HEK293 (cell line): ENCODE data around the gene PLCL1.

ENCODE experiments used
- CTCF ChIA-PET: fragments of 350-600 bp; formaldehyde crosslinking; extraction: SDS; loops from one replicate; lab custom pipeline; 2021; ENCODE audit warnings: antibody characterized with exemption; lab: Yijun Ruan, JAX
- POLR2A ChIA-PET: fragments of 300-600 bp; formaldehyde crosslinking; extraction: SDS; loops from one replicate; lab custom pipeline; 2020; ENCODE audit warnings: antibody characterized with exemption, inconsistent platforms; lab: Yijun Ruan, JAX
- H3K27ac ChIP-seq: fragments of 200-500 bp; sonication (Bioruptor generic); 2 replicates; pipeline ENCODE4 v1.5.1; 2014; ENCODE audit warnings: low read depth, low read length, control low read depth, inconsistent platforms; ENCODE audit errors: extremely low read depth
- H3K36me3 ChIP-seq, 2 experiments: fragments of 200-500 bp in 1 of 2; sonication (Bioruptor generic) in 1 of 2; 1 replicate in 1 of 2; 2 replicates in 1 of 2; pipeline ENCODE4 v1.5.1; 2014 to 2017; ENCODE audit warnings: inconsistent platforms in 2 of 2, low read length in 2 of 2; ENCODE audit not compliant: control insufficient read depth in 2 of 2, insufficient read depth in 1 of 2
- H3K4me1 ChIP-seq: fragments of 200-500 bp; sonication (Bioruptor generic); 2 replicates; pipeline ENCODE4 v1.5.1; 2014; ENCODE audit warnings: mild to moderate bottlenecking, low read length, inconsistent platforms; ENCODE audit not compliant: control insufficient read depth, insufficient read depth
- H3K4me3 ChIP-seq: 2 replicates; pipeline ENCODE4 v1.5.1; 2011; ENCODE audit warnings: low read depth, mild to moderate bottlenecking, control low read depth, low read length, moderate library complexity
- H3K9me3 ChIP-seq: fragments of 200-500 bp; sonication (Bioruptor generic); 2 replicates; pipeline ENCODE4 v1.5.1; 2014; ENCODE audit warnings: low read depth, low read length, inconsistent platforms; ENCODE audit not compliant: control insufficient read depth, insufficient read depth
- BCL11B ChIP-seq: fragments of 450-650 bp; formaldehyde crosslinking; IDR thresholded peaks from 2 replicates; pipeline ENCODE4 v1.5.1; 2016; ENCODE audit warnings: low read depth, missing biosample characterization, missing genetic modification characterization
- GLI2 ChIP-seq: fragments of 450-650 bp; formaldehyde crosslinking; IDR thresholded peaks from 2 replicates; pipeline ENCODE4; 2017; ENCODE audit warnings: missing biosample characterization, missing genetic modification characterization, low read depth, borderline replicate concordance
- OVOL3 ChIP-seq: fragments of 450-650 bp; formaldehyde crosslinking; IDR thresholded peaks from 2 replicates; pipeline ENCODE4 v1.5.1; 2016; ENCODE audit warnings: missing biosample characterization, missing genetic modification characterization
- RBAK ChIP-seq: fragments of 450-650 bp; formaldehyde crosslinking; IDR thresholded peaks from 2 replicates; pipeline ENCODE4 v1.5.1; 2016; ENCODE audit warnings: missing biosample characterization, missing genetic modification characterization
- SETDB1 ChIP-seq: IDR thresholded peaks from one replicate; pipeline ENCODE4 v1.6.1; 2017; ENCODE audit warnings: mild to moderate bottlenecking, low read length, moderate library complexity, mixed read lengths; ENCODE audit not compliant: insufficient read length
- SP7 ChIP-seq: fragments of 450-650 bp; formaldehyde crosslinking; IDR thresholded peaks from 2 replicates; pipeline ENCODE4 v1.5.1; 2016; ENCODE audit warnings: missing biosample characterization, missing genetic modification characterization
- WT1 ChIP-seq: fragments of 450-650 bp; formaldehyde crosslinking; IDR thresholded peaks from 2 replicates; pipeline ENCODE4 v1.5.1; 2016; ENCODE audit warnings: missing biosample characterization, missing genetic modification characterization
- ZBTB17 ChIP-seq: fragments of 450-650 bp; formaldehyde crosslinking; IDR thresholded peaks from 2 replicates; pipeline ENCODE4 v1.5.1; 2016; ENCODE audit warnings: missing biosample characterization, missing genetic modification characterization
- ZBTB20 ChIP-seq: fragments of 450-650 bp; formaldehyde crosslinking; IDR thresholded peaks from 2 replicates; pipeline ENCODE4 v1.5.1; 2016; ENCODE audit warnings: missing biosample characterization, missing genetic modification characterization
- ZNF214 ChIP-seq: fragments of 450-650 bp; formaldehyde crosslinking; IDR thresholded peaks from 2 replicates; pipeline ENCODE4 v1.5.1; 2017; ENCODE audit warnings: missing biosample characterization, mild to moderate bottlenecking, missing genetic modification characterization, borderline replicate concordance
- ZNF248 ChIP-seq: fragments of 450-650 bp; formaldehyde crosslinking; IDR thresholded peaks from 2 replicates; pipeline ENCODE4 v1.5.1; 2017; ENCODE audit warnings: missing biosample characterization, missing genetic modification characterization
- ZNF571 ChIP-seq: fragments of 450-650 bp; formaldehyde crosslinking; IDR thresholded peaks from 2 replicates; pipeline ENCODE4 v1.5.0; 2017; ENCODE audit warnings: missing biosample characterization, missing genetic modification characterization
- ZNF707 ChIP-seq: fragments of 450-650 bp; formaldehyde crosslinking; IDR thresholded peaks from 2 replicates; pipeline ENCODE4 v1.5.1; 2016; ENCODE audit warnings: missing biosample characterization, missing genetic modification characterization
- TF ChIP-seq, protein P1 (sequence below): fragments of 450-650 bp; formaldehyde crosslinking; IDR thresholded peaks from 2 replicates; pipeline ENCODE4; 2016; ENCODE audit warnings: missing biosample characterization, missing genetic modification characterization
- TF ChIP-seq, protein P2 (sequence below): fragments of 450-650 bp; formaldehyde crosslinking; IDR thresholded peaks from 2 replicates; pipeline ENCODE4 v1.5.1; 2017; ENCODE audit warnings: missing biosample characterization, missing genetic modification characterization
- TF ChIP-seq, protein P3 (sequence below): fragments of 450-650 bp; formaldehyde crosslinking; IDR thresholded peaks from 2 replicates; pipeline ENCODE4 v1.5.1; 2016; ENCODE audit warnings: missing biosample characterization, missing genetic modification characterization, low read depth

PLCL1 gene

DNA sequence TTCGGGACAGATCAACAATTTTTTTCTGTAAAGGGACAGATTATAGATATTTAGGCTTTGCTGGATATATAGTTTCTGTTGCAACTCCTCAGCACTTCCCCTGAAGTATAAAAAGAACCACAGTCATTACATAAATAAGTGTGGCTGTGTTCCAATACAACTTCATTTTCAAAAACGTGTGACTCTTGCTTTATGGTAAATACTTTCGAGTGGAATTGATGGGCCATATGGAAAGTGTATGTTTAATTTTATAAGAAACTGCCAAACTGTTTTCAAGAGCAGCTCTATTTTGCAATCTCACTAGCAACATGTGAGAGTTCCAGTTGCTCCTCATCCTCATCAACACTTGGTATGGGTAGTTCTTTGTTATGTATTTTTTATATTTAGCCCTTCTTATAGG lies 370.9 kb downstream of the PLCL1 start:
- Histone ChIP-seq H3K9me3 (no peaks in the 10 kb centered on the region), H3K36me3 (no peaks in the 10 kb centered on the region), H3K27ac (no peak overlapping the region), H3K4me3 (no peak overlapping the region), H3K4me1 (no peaks in the 10 kb centered on the region)
- CTCF ChIA-PET: no interaction called here
- TF ChIP-seq, protein P1, sequence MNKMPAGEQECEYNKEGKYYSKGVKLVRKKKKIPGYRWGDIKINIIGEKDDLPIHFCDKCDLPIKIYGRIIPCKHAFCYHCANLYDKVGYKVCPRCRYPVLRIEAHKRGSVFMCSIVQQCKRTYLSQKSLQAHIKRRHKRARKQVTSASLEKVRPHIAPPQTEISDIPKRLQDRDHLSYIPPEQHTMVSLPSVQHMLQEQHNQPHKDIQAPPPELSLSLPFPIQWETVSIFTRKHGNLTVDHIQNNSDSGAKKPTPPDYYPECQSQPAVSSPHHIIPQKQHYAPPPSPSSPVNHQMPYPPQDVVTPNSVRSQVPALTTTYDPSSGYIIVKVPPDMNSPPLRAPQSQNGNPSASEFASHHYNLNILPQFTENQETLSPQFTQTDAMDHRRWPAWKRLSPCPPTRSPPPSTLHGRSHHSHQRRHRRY (tag by site-specific recombination): no peak
- TF ChIP-seq ZBTB17 (no peak), ZNF707 (tag by site-specific recombination) (no peak), OVOL3 (tag by site-specific recombination) (no peak), GLI2 (tag by site-specific recombination) (no peak), ZNF248 (no peak), ZBTB20 (tag by site-specific recombination) (no peak), BCL11B (tag by site-specific recombination) (no peak), ZNF214 (tag by site-specific recombination) (no peak), ZNF571 (tag by site-specific recombination) (no peak), SP7 (tag by site-specific recombination) (no peak)
- POLR2A ChIA-PET: no interaction called here

DNA sequence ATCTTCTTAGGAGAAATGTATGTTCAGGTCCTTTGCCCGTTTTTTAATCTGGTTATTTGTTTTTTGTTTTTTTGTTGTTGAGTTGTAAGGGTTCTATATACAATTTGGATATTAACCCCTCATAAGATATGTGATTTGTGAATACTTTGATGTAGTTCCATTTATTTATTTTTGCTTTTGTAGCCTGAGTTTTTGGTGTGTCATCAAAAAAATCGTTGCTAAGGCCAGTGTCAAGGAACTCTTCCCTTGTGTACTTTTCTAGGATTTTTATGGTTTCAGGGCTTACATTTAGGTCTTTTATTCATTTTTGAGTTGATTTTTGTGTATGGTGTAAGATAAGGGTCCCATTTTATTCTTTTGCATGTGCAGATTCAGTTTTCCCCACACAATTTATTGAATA lies 372.6 kb downstream of the PLCL1 start:
- Histone ChIP-seq H3K4me3 (no peak overlapping the region), H3K27ac (no peak overlapping the region), H3K4me1 (no peaks in the 10 kb centered on the region), H3K9me3 (no peaks in the 10 kb centered on the region), H3K36me3 (no peaks in the 10 kb centered on the region)
- TF ChIP-seq, protein P2, sequence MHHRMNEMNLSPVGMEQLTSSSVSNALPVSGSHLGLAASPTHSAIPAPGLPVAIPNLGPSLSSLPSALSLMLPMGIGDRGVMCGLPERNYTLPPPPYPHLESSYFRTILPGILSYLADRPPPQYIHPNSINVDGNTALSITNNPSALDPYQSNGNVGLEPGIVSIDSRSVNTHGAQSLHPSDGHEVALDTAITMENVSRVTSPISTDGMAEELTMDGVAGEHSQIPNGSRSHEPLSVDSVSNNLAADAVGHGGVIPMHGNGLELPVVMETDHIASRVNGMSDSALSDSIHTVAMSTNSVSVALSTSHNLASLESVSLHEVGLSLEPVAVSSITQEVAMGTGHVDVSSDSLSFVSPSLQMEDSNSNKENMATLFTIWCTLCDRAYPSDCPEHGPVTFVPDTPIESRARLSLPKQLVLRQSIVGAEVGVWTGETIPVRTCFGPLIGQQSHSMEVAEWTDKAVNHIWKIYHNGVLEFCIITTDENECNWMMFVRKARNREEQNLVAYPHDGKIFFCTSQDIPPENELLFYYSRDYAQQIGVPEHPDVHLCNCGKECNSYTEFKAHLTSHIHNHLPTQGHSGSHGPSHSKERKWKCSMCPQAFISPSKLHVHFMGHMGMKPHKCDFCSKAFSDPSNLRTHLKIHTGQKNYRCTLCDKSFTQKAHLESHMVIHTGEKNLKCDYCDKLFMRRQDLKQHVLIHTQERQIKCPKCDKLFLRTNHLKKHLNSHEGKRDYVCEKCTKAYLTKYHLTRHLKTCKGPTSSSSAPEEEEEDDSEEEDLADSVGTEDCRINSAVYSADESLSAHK (tag by site-specific recombination): no peak
- TF ChIP-seq WT1 (no peak), RBAK (tag by site-specific recombination) (no peak), OVOL3 (tag by site-specific recombination) (no peak)
- TF ChIP-seq, protein P3, sequence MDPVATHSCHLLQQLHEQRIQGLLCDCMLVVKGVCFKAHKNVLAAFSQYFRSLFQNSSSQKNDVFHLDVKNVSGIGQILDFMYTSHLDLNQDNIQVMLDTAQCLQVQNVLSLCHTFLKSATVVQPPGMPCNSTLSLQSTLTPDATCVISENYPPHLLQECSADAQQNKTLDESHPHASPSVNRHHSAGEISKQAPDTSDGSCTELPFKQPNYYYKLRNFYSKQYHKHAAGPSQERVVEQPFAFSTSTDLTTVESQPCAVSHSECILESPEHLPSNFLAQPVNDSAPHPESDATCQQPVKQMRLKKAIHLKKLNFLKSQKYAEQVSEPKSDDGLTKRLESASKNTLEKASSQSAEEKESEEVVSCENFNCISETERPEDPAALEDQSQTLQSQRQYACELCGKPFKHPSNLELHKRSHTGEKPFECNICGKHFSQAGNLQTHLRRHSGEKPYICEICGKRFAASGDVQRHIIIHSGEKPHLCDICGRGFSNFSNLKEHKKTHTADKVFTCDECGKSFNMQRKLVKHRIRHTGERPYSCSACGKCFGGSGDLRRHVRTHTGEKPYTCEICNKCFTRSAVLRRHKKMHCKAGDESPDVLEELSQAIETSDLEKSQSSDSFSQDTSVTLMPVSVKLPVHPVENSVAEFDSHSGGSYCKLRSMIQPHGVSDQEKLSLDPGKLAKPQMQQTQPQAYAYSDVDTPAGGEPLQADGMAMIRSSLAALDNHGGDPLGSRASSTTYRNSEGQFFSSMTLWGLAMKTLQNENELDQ (tag by site-specific recombination): no peak
- ChIA-PET CTCF (no interaction called here), POLR2A (no interaction called here)

DNA sequence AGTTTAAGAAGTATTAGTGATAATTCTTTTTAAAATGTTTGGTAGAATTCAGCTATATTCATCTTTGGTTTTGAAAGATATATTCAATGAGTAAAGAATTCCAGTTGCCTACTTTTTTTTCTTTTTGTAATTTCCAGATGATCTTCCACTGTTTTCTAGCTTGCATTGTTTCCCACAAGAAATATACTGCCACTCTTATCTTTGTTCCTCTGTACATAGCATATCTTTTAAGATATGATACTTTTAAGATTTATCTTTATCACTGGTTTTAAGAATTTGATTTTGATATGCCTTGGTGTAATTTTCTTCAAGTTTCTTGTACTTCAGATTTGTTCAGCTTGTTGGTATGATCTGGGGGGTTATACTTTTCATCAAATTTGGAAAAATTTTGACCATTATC lies 374.4 kb downstream of the PLCL1 start:
- Histone ChIP-seq H3K4me3 (no peak overlapping the region), H3K36me3 (no peaks in the 10 kb centered on the region), H3K4me1 (no peaks in the 10 kb centered on the region), H3K27ac (no peak overlapping the region), H3K9me3 (no peaks in the 10 kb centered on the region)
- POLR2A ChIA-PET: no interaction called here
- TF ChIP-seq SETDB1 (peak; percentile 61), BCL11B (tag by site-specific recombination) (no peak)
- CTCF ChIA-PET: interaction anchor here (0.6 to 0.7 kb wide), 3 partner anchors 62 to 758 kb away, joined by 3 to 4 read pairs (median 3); no protein-coding TSS in a partner anchor
